Measurements from ENCODE around the gene RBFOX2.
"Not testable (repeated sequence)": the region's sequence is repeated elsewhere in the genome, so short reads cannot be mapped to it uniquely, and the experiment has no call there.

Gene RBFOX2

GRCh38 chr22:35728639-35729308, 299.9 kb downstream of the RBFOX2 start:
- DNase-seq, result no peak

- DNase-seq, result no peak
These were observed 301.2 kb downstream of the RBFOX2 start for GRCh38 chr22:35727436-35727835.

- no peak for DNase-seq
These were observed 301.7 kb downstream of the RBFOX2 start for GRCh38 chr22:35726933-35727332.

GRCh38 chr22:35726398-35726797, 302.2 kb downstream of the RBFOX2 start:
- no peak for DNase-seq

GRCh38 chr22:35725521-35725920, 303.1 kb downstream of the RBFOX2 start:
- DNase-seq, result no peak

- DNase-seq, result peak; percentile 16
These were observed 306.7 kb downstream of the RBFOX2 start for GRCh38 chr22:35721960-35722359.

- no peak for DNase-seq
These were observed 309.3 kb downstream of the RBFOX2 start for GRCh38 chr22:35719212-35719875.

GRCh38 chr22:35717572-35717971, 311.1 kb downstream of the RBFOX2 start, which contains the start of gene APOL5:
TSS of gene APOL5 (plus strand) at chr22:35717872. CDS start at chr22:35717872, 0 bp downstream.
- no peak for DNase-seq

GRCh38 chr22:35712672-35713071, 316.0 kb downstream of the RBFOX2 start:
- no peak for DNase-seq

- no peak for DNase-seq
These were observed 317.3 kb downstream of the RBFOX2 start for GRCh38 chr22:35711336-35711735.

- DNase-seq, result no peak
These were observed 319.7 kb downstream of the RBFOX2 start for GRCh38 chr22:35708917-35709316.

GRCh38 chr22:35708453-35708852, 320.2 kb downstream of the RBFOX2 start:
- DNase-seq, result no peak

GRCh38 chr22:35705141-35705540, 323.5 kb downstream of the RBFOX2 start:
- no peak for DNase-seq

- DNase-seq, result no peak
These were observed 324.6 kb downstream of the RBFOX2 start for GRCh38 chr22:35703861-35704584.

GRCh38 chr22:35699852-35700251, 328.8 kb downstream of the RBFOX2 start:
- DNase-seq, result not testable (repeated sequence)

- DNase-seq, result no peak
These were observed 331.5 kb downstream of the RBFOX2 start for GRCh38 chr22:35697142-35697541.

- no peak for DNase-seq
These were observed 333.4 kb downstream of the RBFOX2 start for GRCh38 chr22:35695202-35695601.

- DNase-seq, result no peak
These were observed 338.6 kb downstream of the RBFOX2 start for GRCh38 chr22:35690001-35690400.

GRCh38 chr22:35688913-35689675, 339.5 kb downstream of the RBFOX2 start:
- no peak for DNase-seq
